Stimulated activated CD8-positive, alpha-beta memory T cell treated with anti-CD3 and anti-CD28 coated beads, Interleukin-4, amount 100 ng/mL, for 1 hour (primary cell): ENCODE data around the gene IST1.
"Not testable (repeated sequence)": the region's sequence is repeated elsewhere in the genome, so short reads cannot be mapped to it uniquely, and the experiment has no call there.

ENCODE experiments used
- DNase-seq, 2 donors: peaks; one replicate each; pipeline ENCODE4 v3.0.0-alpha.2; 2020; ENCODE audit warnings: low read depth in 2 of 2, low spot score in 1 of 2

The IST1 gene

DNA sequence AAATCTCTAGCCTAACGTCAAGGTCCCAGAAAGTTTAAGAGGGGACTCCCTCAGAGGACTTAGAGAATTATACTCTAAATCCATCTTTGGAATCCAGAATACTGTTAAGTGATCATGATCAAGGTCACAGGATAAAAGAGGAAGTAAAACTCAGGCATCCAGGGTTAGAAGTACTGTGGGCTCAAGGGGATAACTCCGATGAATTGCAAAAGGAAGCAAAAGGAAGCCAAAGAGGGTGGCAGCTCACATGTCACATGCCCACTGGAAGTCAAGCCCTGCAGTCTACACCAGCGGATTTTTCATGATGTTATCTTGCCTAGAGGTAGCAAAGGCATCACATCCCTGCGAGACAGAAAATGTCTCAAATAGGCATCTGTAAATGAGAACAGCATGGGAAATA is 15.2 kb upstream of the IST1 start:
- DNase-seq = no peak

GRCh38 chr16:71882505-71883167 is 12.7 kb upstream of the IST1 start:
- peak; percentile 41 to 51 for DNase-seq

DNA sequence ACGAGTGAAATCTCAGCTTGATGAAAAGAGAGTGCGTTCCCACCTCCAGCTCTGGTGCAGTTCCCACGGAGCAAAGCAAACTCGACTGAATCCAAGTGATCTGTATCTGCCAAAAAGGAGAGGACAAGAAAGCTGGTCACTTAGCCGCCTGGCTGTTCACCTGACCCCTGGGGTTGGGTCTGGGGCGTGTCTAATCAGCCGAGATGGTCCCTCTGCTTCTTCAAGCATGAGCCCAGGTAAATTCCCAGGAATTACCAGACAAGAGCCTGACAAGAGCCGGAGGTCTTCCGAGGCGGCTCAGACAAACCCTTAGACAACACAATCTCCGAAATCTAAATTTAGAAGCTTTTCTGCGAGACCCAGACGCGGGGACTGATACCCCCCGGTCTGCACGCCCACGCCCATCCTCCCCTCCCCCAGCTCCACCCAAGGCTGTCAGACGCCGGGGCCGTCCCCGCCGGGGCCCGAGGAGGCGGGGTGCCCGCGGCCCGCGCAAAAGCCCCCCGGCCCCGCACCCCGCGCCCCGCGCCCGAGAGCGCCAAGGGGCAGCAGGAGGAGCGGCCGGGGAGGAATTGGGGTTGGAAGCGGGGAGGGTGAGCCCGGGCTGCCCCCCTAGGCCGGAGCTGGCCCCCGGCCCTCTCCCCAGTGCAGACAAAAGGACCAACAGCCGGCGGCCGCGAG is 12.0 kb upstream of the IST1 start:
- peak in 1 of 2 donors; percentile 22 for DNase-seq

GRCh38 chr16:71883849-71884638 is 11.3 kb upstream of the IST1 start, which contains the start of gene ZNF821:
Gene ZNF821 (minus strand): TSS chr16:71884182. CDS start chr16:71879946, 4,236 bp downstream.
- DNase-seq = peak; percentile 24 to 40

- DNase-seq = no peak
These were observed 10.1 kb upstream of the IST1 start for GRCh38 chr16:71885261-71885650.

DNA sequence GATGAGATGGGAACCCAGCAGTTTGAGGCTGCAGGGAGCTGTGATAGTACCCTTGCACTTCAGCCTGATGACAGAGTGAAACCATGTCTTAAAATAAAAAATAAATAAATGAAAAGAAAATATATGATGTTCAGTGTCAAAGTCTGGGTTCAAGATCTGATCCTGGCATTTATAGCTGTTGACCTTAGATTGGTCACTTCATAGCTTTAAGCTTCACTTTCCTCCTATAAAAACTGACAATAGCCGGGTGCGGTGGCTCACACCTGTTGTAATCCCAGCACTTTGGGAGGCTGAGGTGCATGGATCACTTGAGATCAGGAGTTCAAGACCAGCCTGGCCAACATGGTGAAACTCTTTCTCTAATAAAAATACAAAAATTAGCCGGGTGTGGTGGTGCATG is 6.2 kb upstream of the IST1 start:
- no peak for DNase-seq

DNA sequence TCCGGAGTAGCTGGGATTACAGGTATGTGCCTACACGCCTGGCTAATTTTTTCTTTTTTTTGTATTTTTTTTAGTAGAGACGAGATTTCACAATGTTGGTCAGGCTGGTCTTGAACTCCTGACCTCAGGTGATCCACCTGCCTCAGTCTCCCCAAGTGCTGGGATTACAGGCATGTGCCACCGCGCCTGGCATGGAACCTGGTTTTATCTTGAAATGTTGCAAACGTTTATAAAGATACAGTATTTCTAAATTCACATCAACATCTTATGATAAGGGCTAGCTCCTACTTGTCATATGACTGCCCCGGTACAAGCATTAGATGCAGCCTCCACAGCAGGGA is 1.5 kb upstream of the IST1 start:
- DNase-seq = no peak

DNA sequence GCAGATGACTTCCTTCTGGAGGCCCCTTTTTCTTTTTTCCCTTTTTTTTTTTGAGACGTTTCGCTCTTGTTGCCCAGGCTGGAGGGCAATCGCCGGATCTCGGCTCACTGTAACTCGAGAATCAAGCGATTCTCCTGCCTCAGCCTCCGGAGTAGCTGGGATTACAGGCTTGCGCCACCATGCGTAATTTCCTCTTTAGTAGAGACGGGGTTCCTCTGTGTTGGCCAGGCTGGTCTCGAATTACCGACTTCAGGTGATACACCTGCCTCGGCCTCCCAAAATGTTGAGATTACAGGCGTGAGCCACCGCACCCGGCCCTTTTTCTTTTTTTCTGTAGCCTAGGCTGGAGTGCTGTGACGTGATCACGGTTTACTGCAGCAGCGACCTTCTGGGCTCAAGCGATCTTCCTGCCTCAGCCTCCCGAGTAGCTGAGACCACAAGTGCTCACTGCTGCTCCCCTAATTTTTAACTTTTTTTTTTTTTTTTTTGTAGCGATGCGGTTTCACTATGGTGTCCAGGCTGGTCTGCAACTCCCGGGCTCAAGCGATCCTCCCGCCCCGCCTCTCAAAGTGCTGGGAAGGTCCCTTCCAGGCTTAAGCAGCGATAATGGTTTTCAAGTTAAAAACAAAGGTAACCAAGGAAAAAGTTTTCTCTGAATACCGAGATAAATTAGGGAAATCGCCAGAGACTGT is 956 bp upstream of the IST1 start:
- DNase-seq = no peak

DNA sequence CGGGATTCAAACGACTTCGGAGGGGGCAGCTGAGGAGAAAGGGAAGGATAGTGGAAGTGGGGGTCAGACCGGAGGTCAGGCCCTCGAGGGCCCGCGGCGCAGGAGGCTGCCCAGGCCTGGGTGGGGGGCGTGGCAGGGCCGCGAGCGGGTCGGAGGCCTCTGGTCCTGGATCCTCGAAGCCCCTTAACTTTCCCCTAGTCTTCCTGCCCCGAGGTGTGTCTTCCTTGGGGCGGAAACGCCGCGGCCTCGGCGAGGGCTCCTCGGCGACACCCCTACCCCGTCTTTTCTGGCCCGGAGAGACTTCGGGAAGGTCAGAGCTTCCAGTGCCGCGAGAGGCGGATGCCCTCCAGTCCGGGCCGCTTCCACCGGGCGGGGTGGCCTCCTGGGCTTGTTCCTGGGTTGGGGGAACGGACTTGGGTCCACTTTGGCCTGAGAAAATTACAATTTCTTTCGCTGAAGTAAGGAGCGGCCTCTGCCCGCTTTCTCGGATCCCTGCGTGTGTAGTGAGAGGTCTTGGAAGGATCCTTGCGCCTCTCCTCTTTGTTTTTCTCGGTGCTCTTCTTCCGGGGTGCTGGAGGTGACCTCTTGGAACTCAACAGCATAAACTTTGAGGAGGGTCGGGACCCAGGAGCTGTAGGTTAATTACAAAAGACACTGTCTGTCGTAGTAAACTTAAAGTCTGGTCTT is 491 bp downstream of the IST1 start:
- no peak for DNase-seq

- no peak for DNase-seq
These were observed 1.5 kb downstream of the IST1 start for GRCh38 chr16:71896764-71897368.

DNA sequence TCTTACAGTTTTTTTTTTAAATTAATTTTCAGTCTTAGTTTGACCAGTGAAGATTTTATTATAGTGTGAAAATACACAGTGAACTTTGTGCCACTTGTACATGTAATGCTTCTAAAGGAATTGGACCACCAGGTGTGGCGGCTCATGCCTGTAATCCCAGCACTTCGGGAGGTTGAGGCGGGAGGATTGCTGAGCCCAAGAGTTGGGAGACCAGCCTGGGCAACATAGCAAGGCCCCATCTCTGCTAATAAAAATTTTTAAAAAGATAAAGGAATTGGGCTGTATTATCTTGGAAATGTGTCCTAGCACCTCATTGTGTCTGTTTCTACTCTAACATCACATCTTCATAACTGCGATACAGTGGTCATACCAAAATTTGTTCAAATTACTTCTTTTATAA is 3.8 kb downstream of the IST1 start:
- no peak for DNase-seq

GRCh38 chr16:71902656-71903365 is 7.5 kb downstream of the IST1 start:
- DNase-seq = no peak

DNA sequence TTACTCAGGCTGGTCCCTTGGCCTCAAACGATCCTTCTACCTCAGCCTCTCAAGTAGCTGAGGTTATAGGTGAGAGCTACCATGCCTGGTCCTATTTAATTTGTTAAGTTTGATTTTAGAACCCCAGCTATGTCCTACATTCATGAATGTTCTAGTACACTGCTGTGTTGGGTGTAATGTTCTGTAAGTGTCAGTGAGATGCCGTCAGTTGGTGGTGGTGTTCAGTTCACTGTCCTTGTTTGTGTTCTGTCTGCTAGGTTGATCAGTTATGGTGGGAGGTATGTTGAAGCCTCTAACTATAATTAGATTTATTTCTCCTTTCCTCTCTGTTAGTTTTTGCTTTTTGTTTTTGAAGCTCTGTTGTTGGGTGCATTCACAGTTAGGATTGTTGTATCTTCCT is 8.3 kb downstream of the IST1 start:
- DNase-seq = no peak

DNA sequence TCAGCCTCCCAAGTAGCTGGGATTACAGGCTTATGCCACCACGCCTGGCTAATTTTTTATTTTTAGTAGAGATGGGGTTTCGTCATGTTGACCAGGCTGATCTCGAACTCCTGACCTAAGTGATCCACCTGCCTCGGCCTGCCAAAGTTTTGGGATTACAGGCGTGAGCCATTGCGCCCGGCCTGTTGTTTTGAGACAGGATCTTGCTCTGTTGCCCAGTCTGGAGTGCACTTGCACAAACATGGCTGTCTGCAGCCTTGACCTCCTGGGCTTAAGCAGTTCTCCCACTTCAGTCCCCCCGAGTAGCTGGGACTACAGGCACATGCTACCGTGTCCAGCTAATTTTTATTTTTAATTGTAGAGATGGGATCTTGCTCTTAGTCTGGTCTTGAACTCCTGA is 8.9 kb downstream of the IST1 start:
- no peak for DNase-seq

DNA sequence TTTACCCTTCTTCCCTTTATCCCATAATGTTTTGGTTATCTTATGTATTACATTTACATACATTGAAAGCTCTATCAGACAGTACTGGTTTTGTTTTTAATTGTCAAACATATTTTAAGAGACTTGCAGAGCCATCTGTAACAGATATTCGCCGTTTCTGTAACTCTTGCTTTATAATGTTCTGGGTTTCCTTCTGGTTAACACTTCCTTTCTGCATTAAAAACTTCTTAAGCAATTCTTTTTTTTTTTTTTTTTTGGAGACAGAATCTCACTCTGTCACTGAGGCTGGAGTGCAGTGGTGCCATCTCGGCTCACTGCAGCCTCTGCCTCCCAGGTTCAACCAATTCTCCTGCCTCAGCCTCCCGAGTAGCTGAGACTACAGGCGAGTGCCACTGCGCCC is 10.4 kb downstream of the IST1 start:
- DNase-seq = not testable (repeated sequence)

- no peak for DNase-seq
These were observed 15.8 kb downstream of the IST1 start for GRCh38 chr16:71911121-71911520.

- DNase-seq = no peak
These were observed 17.4 kb downstream of the IST1 start for GRCh38 chr16:71912534-71913275.

- DNase-seq = no peak
These were observed 19.5 kb downstream of the IST1 start for GRCh38 chr16:71914802-71915201.

DNA sequence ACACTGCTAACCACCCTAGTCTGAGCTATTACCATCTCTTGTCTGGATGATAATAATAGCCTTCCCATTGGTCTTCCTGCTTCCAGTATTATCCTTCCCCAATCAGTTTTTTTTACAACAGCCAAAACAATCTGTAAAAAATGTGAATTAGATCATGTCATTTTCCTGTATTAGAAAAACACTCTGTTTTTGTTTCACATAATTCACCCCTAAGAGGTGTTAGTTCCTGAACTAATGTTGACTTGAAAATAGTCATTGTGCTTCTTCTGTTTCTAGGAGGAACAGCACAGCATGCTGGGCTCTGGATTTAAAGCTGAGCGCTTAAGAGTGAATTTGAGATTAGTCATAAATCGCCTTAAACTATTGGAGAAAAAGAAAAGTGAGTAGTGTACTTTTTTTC is 20.0 kb downstream of the IST1 start:
- no peak for DNase-seq
